H1 (cell line): ENCODE results near the gene DHCR24.

Experiments used
- POLR2A ChIP-seq, 2 experiments: IDR thresholded peaks; 1 replicate in 1 of 2; 2 replicates in 1 of 2; pipeline ENCODE4 v1.6.1; 2011; ENCODE audit warnings: low read depth in 2 of 2, low read length in 2 of 2, mild to moderate bottlenecking in 2 of 2; ENCODE audit errors: control extremely low read depth in 1 of 2
- TF ChIP-seq, protein P1 (sequence below), 3 experiments: IDR thresholded peaks; 1 replicate in 2 of 3; 2 replicates in 1 of 3; pipeline versions ENCODE4 v1.5.1 to v1.6.1; 2011; ENCODE audit warnings: low read length in 3 of 3, mild to moderate bottlenecking in 3 of 3, inconsistent platforms in 2 of 3, low read depth in 1 of 3, moderate library complexity in 1 of 3; ENCODE audit not compliant: insufficient read depth in 1 of 3; ENCODE audit errors: control extremely low read depth in 1 of 3

DNA sequence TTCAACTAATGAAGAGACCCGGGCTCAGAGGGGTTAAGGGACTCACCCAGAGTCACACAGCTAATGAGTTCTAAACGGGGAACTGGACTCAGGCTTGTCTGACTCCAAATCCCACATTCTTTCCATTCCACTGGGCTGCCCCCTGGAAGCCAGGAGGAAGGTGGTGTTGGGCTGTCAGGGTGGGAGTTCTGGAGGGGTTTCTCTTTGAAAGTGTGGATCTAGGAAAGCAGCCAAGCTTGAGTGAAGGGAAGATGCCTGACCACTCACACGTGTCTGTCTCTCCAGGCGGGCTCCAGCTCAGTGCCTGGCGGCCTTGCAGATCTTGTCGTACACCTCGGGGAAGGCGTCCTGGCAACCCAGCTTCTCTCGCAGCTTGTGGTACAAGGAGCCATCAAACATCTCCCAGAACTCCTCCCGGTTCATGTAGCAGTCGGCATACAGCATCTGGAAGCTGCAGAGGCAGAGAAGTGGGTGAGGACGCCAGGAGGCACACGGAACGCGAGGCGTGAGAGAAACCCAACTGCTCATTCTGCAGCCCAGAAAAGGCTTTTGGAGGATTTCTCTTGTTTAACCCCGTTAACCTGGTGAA lies 35.0 kb downstream of the DHCR24 start:
- TF ChIP-seq, protein P1, sequence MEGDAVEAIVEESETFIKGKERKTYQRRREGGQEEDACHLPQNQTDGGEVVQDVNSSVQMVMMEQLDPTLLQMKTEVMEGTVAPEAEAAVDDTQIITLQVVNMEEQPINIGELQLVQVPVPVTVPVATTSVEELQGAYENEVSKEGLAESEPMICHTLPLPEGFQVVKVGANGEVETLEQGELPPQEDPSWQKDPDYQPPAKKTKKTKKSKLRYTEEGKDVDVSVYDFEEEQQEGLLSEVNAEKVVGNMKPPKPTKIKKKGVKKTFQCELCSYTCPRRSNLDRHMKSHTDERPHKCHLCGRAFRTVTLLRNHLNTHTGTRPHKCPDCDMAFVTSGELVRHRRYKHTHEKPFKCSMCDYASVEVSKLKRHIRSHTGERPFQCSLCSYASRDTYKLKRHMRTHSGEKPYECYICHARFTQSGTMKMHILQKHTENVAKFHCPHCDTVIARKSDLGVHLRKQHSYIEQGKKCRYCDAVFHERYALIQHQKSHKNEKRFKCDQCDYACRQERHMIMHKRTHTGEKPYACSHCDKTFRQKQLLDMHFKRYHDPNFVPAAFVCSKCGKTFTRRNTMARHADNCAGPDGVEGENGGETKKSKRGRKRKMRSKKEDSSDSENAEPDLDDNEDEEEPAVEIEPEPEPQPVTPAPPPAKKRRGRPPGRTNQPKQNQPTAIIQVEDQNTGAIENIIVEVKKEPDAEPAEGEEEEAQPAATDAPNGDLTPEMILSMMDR (IDR thresholded peaks at IDR 0.05; ENCODE audit: control extremely low read depth in 1 of 3, insufficient read depth in 1 of 3, low read depth in 1 of 3, low read length in 3 of 3) = no peak
- no peak for TF ChIP-seq POLR2A (IDR thresholded peaks at IDR 0.05; ENCODE audit: control extremely low read depth in 1 of 2, low read depth in 2 of 2, low read length in 2 of 2)
